Rectal smooth muscle tissue (tissue), 1 donor: Measurements from ENCODE around the gene GPR108.

Experiments used
- H3K27ac ChIP-seq: one replicate; pipeline ENCODE4 v1.7.0; 2013; ENCODE audit warnings: low read depth, low read length, inconsistent platforms
- H3K27me3 ChIP-seq: one replicate; pipeline ENCODE4 v1.7.0; 2013; ENCODE audit warnings: low read length; ENCODE audit not compliant: control insufficient read depth, insufficient read depth
- H3K36me3 ChIP-seq: one replicate; pipeline ENCODE4 v1.7.0; 2013; ENCODE audit warnings: low read length; ENCODE audit not compliant: control insufficient read depth, insufficient read depth
- H3K4me1 ChIP-seq: one replicate; pipeline ENCODE4 v1.7.0; 2013; ENCODE audit warnings: low read length; ENCODE audit not compliant: control insufficient read depth, insufficient read depth
- H3K4me3 ChIP-seq: one replicate; pipeline ENCODE4 v1.7.0; 2013; ENCODE audit warnings: low read length
- H3K9ac ChIP-seq: one replicate; pipeline ENCODE4 v1.7.0; 2013; ENCODE audit warnings: low read length

The GPR108 gene

DNA sequence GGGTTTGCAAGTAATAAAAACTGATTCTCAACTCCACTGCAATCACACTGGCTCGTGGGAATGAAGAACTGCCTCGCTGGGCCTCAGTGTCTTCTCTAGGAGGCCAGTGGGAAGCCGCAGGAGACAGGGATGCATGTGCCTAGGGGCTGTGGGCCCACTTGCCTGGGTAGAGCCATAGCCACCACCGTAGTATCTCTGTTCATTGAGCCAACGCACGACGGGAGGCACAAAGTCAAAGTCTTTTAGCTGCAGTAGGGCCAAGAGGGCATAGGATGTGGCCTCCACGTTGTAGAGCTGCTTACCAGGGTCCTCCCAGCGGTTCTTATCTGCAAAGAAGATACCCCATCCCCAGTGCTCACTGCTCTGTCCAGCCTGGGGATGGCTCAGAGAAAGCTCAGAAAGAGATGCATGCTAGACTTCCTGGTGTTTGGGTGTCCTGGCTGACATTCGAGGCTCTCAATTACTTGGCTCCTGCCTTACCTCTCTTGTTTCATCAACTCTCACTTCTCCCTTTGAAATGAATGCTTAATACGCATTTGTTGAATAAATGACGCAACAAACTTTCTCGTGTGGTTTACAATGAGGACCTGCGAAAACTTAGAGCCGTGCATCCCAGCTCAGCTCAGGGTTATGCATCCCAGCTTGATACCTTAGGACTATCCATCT, 51.3 kb downstream of the GPR108 start:
- no peaks in the 10 kb centered on the region for H3K4me1 ChIP-seq
- H3K9ac ChIP-seq = no peak overlapping the region
- H3K27ac ChIP-seq = no peak overlapping the region
- H3K4me3 ChIP-seq = no peak overlapping the region
- H3K36me3 ChIP-seq = no peaks in the 10 kb centered on the region
- H3K27me3 ChIP-seq = no peaks in the 10 kb centered on the region

DNA sequence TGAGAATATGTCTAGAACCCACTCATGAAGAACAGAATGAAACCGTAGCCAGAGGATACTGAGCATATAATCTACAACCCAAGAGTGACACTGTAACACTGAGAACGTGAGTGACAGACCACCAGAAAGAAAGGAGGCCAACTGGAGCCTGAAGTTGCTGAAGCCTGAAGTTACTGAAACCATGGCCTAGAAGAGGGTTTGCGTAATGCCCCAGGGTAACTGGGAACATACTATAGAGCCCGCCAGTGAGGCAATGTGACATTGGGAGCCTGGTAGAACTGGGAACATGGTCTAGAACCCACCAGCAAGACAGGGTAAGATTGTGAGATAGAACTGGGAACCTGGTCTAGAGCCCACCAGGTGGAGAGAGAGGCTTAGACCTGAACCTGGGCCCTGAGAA, 51.9 kb downstream of the GPR108 start:
- Histone ChIP-seq H3K4me1 (no peaks in the 10 kb centered on the region), H3K9ac (no peak overlapping the region), H3K36me3 (no peaks in the 10 kb centered on the region), H3K4me3 (no peak overlapping the region), H3K27me3 (no peaks in the 10 kb centered on the region), H3K27ac (no peak overlapping the region)

DNA sequence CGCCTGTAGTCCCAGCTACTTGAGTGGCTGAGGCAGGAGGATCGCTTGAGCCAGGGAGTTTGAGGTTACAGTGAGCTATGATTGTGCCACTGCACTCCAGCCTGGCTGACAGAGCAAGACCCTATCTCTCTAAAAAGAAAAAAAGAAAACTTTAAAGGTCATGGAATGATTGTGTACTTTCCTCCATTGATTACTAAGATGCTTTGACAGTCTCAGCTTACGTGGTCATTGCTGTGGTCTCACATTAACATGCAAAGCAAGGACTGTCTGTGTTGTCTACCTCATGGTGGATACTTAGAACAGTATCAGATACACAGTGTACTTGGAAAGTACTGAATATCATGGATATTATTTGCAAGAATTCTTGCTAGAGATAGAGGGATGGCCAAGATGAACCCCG, 53.4 kb downstream of the GPR108 start:
- no peak overlapping the region for H3K27ac ChIP-seq
- no peaks in the 10 kb centered on the region for H3K4me1 ChIP-seq
- peaks cover 2% of the 10 kb centered on the region for H3K36me3 ChIP-seq
- H3K9ac ChIP-seq = no peak overlapping the region
- no peak overlapping the region for H3K4me3 ChIP-seq
- H3K27me3 ChIP-seq = no peaks in the 10 kb centered on the region

- Histone ChIP-seq H3K4me3 (no peak overlapping the region), H3K4me1 (no peaks in the 10 kb centered on the region), H3K27ac (no peak overlapping the region), H3K27me3 (no peaks in the 10 kb centered on the region), H3K9ac (no peak overlapping the region), H3K36me3 (peaks cover 2% of the 10 kb centered on the region)
These were observed 54.7 kb downstream of the GPR108 start for GRCh38 chr19:6682607-6683128.

DNA sequence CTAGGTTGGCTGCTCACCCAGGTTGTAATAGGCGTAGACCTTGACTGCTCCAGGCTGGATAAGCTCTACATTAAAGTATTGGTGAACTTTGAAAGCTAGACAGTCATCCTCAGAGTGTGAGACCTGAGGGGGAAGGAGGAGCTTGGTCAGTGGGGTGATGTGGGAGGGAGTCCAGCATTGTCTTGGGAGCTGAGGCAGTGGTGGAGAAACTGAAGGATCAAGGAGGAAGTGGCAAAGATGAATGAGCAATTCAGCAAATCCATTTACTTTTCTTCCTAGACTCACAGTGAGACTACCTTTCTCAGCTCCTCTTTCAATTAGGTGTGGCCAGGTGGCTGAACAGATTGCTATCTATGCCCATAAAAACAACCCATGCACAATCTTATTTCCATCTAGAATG, 57.2 kb downstream of the GPR108 start:
- Histone ChIP-seq H3K36me3 (peaks cover 2% of the 10 kb centered on the region), H3K27me3 (no peaks in the 10 kb centered on the region), H3K9ac (no peak overlapping the region), H3K4me3 (no peak overlapping the region), H3K27ac (no peak overlapping the region), H3K4me1 (no peaks in the 10 kb centered on the region)
